Measurements from ENCODE around the gene MPIG6B.

GRCh38 chr6:31737991-31738979 lies 15.1 kb downstream of the MPIG6B start:
- TF ChIP-seq CTCF (IDR thresholded peaks at IDR 0.05) (peak in 4 of 6 experiments; percentile 12 to 49 (median 30)), POLR2AphosphoS5 (IDR thresholded peaks at IDR 0.05) (peak; percentile 65 to 79), EP300 (IDR thresholded peaks at IDR 0.05) (no peak)

Data from upper lobe of left lung (tissue), 4 donors.